HG03159 (cell line): Measurements from ENCODE around the gene IL12RB2.
A peak's percentile ranks its signal among the peaks of the same experiment; 100 is the strongest.

Experiments
- ATAC-seq: cut with Tn5 transposase; IDR thresholded peaks from one replicate; pipeline ENCODE4 v1.9.1; 2021; ENCODE audit warnings: mild to moderate bottlenecking, moderate library complexity; ENCODE audit not compliant: unreplicated experiment

IL12RB2 gene

DNA sequence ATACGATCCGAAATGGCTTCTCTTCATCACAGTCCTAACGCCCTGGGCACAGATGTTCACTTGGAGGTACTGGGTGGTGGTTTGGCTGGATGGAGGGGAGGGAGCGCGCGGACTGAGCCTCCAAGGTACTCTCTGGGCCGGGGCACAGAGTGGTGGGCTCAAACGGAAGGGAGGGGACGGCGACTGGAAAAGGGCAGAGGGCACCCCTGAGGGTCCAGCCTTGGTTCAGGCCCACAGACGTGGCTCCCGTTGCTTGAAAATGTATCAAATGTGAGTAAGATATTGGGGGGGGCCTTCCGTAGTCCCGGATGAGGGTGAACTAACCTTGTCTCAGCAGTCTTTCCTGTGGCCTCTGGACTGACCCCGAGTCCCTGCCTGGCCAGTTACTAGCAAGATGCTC lies 463 bp downstream of the IL12RB2 start:
- no peak for ATAC-seq

- ATAC-seq = no peak
These were observed 4.9 kb downstream of the IL12RB2 start for GRCh38 chr1:67312615-67313014.

GRCh38 chr1:67313934-67314671 lies 6.4 kb downstream of the IL12RB2 start:
- no peak for ATAC-seq

- ATAC-seq = no peak
These were observed 7.0 kb downstream of the IL12RB2 start for GRCh38 chr1:67314696-67315095.

DNA sequence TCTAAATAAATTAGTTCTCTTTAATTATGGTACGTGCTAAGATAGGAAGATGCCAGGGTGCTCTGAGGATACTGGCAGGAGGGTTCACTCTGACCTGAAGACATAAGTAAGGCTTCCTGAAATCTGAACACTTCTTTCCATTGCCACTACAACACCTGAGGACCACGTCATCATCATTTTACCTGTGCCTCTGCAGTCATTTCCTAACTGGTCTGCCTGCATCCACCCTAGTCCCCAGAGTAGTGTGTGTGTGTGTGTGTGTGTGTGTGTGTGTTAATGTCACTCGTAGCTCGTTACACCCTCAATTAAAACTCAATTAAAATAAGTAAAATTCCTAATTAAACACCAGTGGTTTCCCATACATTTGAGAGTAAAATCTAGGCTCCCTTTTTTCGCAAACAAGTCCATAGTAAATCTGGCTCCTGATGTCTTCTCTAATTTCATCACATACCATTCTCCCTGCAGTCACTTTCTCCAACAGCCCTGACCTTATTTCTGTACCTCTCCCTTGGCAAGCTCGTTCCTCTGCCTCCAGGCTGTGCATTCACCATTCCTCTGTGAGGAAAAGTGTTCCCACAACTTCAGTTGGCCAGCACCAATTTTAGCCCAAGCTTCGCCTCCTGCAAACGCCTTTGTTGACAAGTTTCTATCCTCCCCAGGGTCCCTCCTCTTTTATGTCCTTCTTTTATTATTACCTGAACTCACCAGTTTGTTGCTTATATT lies 8.7 kb downstream of the IL12RB2 start:
- ATAC-seq = no peak

- ATAC-seq = no peak
These were observed 9.2 kb downstream of the IL12RB2 start for GRCh38 chr1:67316918-67317317.

DNA sequence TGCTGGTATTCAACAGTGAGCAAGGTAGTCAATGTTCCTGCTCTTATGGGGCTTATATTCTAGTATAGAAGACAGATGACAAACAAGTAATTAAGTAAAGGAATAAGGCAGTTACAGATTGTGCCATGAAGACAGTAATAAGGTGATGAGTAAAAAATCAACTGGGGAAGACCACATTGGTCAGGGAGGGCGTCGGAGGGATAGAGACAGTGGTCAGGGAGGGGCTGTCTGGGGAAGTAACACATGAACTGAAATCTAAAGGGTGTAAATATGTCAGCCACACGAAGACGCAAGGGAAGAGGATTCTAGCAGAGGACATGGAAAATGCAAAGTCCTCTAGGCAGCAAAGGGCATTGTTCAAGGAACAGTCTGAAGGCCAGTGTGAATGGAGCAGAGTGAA lies 10.1 kb downstream of the IL12RB2 start:
- no peak for ATAC-seq

- ATAC-seq = no peak
These were observed 14.8 kb downstream of the IL12RB2 start for GRCh38 chr1:67322442-67322841.

GRCh38 chr1:67323087-67323486 lies 15.4 kb downstream of the IL12RB2 start:
- no peak for ATAC-seq

- no peak for ATAC-seq
These were observed 16.4 kb downstream of the IL12RB2 start for GRCh38 chr1:67324068-67324467.

- no peak for ATAC-seq
These were observed 20.3 kb downstream of the IL12RB2 start for GRCh38 chr1:67327864-67328466.

- ATAC-seq = peak; percentile 83
These were observed 25.2 kb downstream of the IL12RB2 start for GRCh38 chr1:67332653-67333529.

- ATAC-seq = no peak
These were observed 25.9 kb downstream of the IL12RB2 start for GRCh38 chr1:67333603-67334002.

DNA sequence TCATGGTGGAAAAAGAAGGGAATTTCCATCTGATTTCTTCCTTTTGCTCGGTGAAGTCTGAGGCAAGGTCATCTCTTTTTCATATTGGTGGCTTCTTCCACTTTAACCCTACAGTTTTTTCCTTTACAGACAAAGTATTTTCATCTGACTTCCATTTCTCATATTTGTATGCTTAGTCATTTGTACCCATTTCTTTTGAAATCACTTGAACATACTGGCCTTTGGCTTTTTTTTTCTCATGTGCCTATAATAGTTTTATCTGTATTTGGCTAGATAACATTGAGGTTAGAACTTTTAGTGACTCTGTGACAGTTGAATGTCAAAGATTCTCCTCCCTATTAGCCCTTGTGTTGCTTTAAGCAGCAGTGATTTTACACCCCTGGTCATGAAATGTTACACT lies 27.7 kb downstream of the IL12RB2 start:
- ATAC-seq = no peak

- ATAC-seq = no peak
These were observed 28.5 kb downstream of the IL12RB2 start for GRCh38 chr1:67336157-67336556.

GRCh38 chr1:67336783-67337182 lies 29.1 kb downstream of the IL12RB2 start:
- no peak for ATAC-seq

DNA sequence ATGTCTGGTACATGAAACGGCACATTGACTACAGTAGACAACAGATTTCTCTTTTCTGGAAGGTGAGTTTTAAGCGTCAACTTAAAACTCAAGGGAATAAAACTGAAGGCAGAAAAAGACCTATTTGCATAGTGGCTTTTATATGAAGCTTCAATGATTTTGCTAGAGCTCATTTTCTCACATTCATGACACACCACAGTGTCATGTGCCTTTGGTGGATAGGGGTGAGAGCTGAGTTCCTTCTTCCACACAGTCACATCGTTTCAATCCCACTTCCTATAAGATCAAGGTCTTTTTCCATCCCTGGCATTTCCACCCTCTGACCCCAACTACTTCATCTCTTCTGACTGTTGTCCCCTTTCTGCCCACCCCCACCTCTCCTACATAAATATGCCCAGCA lies 31.0 kb downstream of the IL12RB2 start:
- ATAC-seq = peak; percentile 44

DNA sequence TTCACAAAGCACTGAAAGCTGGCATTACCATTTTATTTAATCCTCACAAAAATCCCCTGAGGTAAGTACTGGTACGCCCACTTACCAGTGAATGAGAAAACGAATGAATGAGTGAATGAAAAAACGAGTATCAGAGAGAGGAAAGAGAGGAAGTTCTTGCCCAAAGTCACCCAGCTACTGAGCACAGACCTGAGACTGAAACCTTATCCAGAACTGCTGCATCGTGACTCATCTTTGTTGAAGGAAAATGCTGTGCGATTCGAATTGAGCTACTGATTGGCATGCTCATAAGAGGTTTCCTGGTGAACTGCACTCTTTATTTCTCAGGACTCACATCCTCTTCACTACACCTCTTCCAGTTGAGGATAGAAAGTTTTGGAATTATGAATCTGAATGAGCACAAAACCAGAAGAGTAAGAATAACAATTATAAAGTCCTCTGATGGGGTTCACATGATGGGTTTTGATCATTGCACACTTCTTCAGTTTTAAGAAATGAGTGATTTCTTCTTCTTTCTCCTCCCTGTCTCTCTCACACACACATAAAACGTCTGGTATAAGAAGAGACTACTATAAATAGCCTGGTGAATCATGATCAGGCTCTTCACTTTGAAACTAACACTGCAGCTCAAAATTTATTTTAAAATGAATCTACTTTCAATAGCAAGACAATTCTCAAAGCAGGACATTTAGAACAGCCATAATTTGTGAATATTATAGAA lies 32.1 kb downstream of the IL12RB2 start:
- ATAC-seq = peak; percentile 46

DNA sequence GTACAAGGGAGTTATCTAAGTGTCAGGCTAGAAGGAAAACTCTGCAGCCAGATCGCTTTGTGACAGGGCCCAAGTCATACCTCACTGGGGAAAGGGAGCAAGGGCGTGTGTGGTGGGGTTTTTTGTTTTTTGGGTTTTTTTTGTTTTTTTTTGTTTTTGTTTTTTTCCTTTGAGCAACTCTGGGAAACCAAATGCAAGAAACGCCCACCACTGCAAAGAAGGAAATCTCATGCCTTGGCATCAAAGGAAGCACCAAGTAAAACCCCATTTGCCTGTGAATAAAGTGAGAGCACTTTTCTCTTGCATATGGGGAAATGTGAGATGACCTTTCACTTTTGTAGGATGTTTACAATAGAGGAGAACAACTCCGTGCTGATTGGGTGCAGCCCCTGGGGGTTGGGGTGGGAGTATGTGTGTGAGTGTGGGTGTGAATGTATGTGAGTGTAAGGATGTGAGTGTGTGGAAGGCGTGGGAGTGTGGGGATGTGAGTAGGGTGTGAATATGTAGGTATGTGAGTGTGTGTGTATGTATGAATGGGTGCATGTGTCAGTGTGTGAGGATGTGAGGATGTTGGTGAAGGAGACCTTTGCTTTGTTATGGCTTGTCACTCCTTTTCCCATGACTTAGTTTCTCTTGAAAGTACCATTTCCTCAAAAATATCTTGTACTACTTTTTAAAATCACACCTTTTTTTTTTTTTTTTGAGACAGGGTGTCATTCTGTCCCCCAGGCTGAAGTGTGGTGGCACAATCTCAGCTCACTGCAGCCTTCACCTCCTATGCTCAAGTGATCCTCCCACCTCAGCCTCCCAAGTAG lies 34.6 kb downstream of the IL12RB2 start:
- no peak for ATAC-seq

DNA sequence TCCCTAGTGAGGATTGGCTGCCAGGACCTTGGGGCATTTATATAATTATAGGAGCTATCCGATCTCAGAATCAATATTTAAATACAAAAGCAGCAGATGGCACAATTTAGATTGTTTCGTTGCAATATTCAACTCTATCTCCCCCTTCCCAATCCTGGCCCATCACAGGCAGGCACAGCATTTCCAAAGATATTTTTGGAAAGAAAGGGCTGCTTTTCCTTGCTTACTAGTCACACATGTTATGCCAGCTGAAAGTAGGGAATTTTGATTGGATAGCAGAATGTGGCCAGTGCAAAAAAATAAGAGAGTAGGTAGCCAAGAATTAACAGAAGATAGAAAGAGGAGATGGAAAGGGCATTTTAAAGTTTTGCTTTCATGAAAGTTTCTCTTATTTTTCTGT lies 37.9 kb downstream of the IL12RB2 start:
- no peak for ATAC-seq
